LNCaP clone FGC (cell line): Measurements from ENCODE around the gene GPC6.

ENCODE experiments used
- DNase-seq: peaks from one replicate; pipeline ENCODE4 v3.0.0-alpha.2; 2011; ENCODE audit warnings: low read depth
- H3K4me3 ChIP-seq: 2 replicates; pipeline ENCODE4 v1.5.1; 2011; ENCODE audit warnings: mild to moderate bottlenecking, low read depth, low read length, control low read depth
- CTCF ChIP-seq: IDR thresholded peaks from 2 replicates; pipeline ENCODE4 v1.5.1; 2012; ENCODE audit warnings: mild to moderate bottlenecking; ENCODE audit not compliant: control insufficient read depth, insufficient read depth; ENCODE audit errors: extremely low read depth

Gene GPC6

GRCh38 chr13:94243551-94243950 is 1016.9 kb downstream of the GPC6 start:
- no peak for TF ChIP-seq CTCF
- DNase-seq: no peak
- H3K4me3 ChIP-seq: no peak overlapping the region

GRCh38 chr13:94246495-94246894 is 1019.9 kb downstream of the GPC6 start:
- no peak for DNase-seq
- TF ChIP-seq CTCF: no peak
- H3K4me3 ChIP-seq: no peak overlapping the region

- no peak for TF ChIP-seq CTCF
- DNase-seq: no peak
- no peak overlapping the region for H3K4me3 ChIP-seq
Measured at GRCh38 chr13:94247890-94248289, 1021.3 kb downstream of the GPC6 start.

- no peak overlapping the region for H3K4me3 ChIP-seq
- no peak for DNase-seq
- TF ChIP-seq CTCF: no peak
Measured at GRCh38 chr13:94248454-94249228, 1022.0 kb downstream of the GPC6 start.

- no peak for DNase-seq
- no peak for TF ChIP-seq CTCF
- H3K4me3 ChIP-seq: no peak overlapping the region
Measured at GRCh38 chr13:94249512-94249911, 1022.9 kb downstream of the GPC6 start.

GRCh38 chr13:94251831-94252608 is 1025.4 kb downstream of the GPC6 start:
- no peak overlapping the region for H3K4me3 ChIP-seq
- TF ChIP-seq CTCF: no peak
- no peak for DNase-seq
